Coronary artery (tissue), 2 donors: ENCODE measurements around the gene SLC13A5.

ENCODE experiments used
- DNase-seq: peaks from one replicate; pipeline ENCODE4 v3.0.0-alpha.2; 2017; ENCODE audit warnings: low spot score
- H3K27ac ChIP-seq, 2 donors: fragments of 200-600 bp; sonication (generic); one replicate each; pipeline ENCODE4 v1.5.1; 2016 to 2019
- H3K4me3 ChIP-seq: fragments of 200-600 bp; sonication (generic); 2 replicates; pipeline ENCODE4 v1.5.1; 2016; ENCODE audit warnings: mild to moderate bottlenecking, moderate library complexity
- TF ChIP-seq, protein P1 (sequence below): fragments of 200-600 bp; sonication (generic); IDR thresholded peaks from one replicate; pipeline ENCODE4 v1.5.1; 2019; ENCODE audit warnings: antibody characterized with exemption

The SLC13A5 gene

DNA sequence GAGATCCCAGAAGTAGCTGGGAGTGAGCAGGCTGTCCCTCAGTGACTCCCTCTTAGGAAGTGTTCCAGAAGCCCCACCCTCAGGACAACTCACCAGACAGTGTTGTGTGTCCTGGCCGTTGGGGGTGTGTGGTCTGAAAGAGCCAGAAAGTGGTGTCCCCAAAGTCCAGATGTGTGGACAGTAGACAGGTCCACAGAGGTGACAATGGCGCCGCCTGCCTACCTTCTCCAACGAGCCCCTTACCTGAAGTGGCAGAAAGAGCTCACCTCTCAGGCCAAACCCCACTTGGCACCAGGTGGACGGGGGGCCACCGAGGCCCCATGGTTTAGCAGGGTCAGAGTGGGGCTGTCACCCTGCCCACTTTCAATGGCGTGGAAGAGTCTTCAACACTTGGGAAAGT lies 41.7 kb downstream of the SLC13A5 start:
- Histone ChIP-seq H3K27ac (no peak overlapping the region), H3K4me3 (no peak overlapping the region)
- no peak for DNase-seq
- TF ChIP-seq, protein P1, sequence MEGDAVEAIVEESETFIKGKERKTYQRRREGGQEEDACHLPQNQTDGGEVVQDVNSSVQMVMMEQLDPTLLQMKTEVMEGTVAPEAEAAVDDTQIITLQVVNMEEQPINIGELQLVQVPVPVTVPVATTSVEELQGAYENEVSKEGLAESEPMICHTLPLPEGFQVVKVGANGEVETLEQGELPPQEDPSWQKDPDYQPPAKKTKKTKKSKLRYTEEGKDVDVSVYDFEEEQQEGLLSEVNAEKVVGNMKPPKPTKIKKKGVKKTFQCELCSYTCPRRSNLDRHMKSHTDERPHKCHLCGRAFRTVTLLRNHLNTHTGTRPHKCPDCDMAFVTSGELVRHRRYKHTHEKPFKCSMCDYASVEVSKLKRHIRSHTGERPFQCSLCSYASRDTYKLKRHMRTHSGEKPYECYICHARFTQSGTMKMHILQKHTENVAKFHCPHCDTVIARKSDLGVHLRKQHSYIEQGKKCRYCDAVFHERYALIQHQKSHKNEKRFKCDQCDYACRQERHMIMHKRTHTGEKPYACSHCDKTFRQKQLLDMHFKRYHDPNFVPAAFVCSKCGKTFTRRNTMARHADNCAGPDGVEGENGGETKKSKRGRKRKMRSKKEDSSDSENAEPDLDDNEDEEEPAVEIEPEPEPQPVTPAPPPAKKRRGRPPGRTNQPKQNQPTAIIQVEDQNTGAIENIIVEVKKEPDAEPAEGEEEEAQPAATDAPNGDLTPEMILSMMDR, result no peak

DNA sequence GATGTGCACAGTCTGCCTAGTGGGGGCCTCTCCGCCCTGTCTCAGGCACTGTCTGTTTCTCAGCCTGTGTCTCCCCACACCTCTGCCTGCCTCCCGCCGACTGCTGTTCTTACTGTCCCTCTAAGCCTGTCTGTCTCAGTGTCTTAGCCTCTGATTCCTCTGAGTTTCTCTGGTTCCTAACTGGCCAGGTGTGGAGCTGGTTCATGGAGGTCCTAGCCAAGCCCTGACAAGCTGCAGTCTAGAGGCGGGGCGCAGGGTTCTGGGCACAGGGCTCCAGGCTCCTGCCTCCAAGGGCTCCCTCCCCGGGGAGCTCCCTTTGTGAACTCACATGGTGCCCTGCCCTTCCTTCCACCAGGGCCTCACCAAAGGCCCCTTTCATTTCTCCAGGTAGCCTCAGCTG lies 42.2 kb downstream of the SLC13A5 start:
- DNase-seq, result no peak

DNA sequence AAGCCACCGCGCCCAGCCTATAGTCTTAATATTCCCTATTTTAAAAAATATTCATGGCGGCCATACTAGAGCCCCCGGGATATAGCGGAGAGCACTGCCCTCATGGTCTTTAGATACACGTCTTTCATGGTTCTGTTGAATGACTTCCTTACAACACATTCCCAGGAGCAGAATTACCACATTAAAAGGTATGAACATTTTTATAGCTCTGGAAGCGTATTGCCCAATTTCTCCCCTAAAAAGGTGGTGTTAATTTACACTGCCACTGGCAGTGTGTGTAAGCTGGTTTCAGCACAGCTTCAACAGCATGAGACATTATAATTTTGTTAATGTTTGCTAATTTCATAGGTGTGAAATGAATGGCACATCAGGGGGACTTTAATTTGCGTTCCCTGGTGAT lies 42.6 kb downstream of the SLC13A5 start:
- H3K4me3 ChIP-seq, result no peak overlapping the region
- DNase-seq, result no peak
- no peak overlapping the region for H3K27ac ChIP-seq
- TF ChIP-seq, protein P1, result no peak

More for the DNA sequence above, 42.2 kb downstream of the SLC13A5 start:
- TF ChIP-seq, protein P1, result no peak
- Histone ChIP-seq H3K27ac (no peak overlapping the region), H3K4me3 (no peak overlapping the region)

DNA sequence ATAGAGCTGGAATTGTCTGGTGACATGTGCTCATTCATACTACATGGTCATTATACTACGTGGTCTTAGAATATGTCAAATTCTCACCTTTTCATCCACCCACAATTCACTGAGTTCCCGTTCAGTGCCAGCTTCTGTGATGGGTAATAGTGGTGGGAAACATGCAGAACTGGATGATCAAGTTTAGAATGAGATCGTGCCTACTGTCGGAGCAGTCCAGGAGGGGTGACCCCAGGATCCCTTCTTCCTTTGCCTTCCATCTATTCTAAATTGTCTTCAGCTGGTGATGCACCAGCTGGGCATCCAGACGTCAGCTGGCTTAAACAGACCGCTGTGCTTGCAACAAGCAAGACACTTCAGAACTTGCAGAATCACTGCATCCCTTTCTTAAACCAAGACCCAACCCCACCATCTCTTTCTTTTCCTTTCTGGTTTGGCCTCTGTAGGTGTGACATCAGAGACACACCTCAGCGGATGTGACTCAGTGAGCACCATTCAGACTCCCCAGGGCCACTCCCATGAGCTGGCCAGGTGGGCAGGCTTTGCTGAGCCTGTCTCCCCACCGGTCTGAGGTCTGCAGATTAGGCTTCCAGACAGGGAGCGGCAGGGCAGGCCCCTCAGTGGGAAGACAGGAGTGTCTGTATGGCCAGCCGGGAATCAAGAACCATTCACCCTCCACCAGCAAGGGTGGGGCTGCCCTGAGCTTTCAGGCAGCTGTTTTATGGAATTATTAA lies 43.5 kb downstream of the SLC13A5 start:
- Histone ChIP-seq H3K4me3 (no peak overlapping the region), H3K27ac (no peak overlapping the region)
- DNase-seq, result no peak
- TF ChIP-seq, protein P1, result no peak

DNA sequence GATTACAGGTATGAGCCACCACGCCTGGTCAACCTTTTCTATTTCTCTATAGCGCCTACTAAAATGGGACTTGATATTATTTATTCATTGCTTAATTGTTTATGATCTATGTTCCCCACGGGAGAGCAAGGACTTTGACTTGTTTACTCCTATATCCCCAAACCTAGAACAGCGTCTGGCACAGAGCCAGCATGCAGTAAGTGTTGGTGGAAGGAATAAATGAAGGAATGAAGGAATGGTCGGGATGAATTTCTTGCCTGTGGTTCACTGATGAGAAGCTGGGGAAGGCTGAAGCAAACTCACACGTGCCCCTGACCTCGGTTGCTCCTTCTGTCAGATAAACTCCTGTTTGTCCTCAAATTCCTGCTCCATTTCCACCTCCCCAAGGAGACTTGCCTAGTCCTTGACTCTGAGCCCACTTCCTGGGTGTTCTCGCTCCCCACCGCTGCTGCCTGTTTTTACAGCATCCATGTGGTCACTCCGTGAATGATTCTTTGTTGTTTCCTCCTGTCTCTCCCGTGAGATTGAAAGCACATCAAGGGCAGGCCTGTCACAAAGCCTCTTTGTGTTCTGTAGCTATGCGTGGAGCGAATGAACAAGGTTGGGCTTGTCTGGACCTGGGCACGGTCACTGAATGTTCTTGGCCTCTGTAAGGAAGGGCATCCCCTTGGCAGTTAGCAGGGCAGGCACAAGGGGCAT lies 44.3 kb downstream of the SLC13A5 start:
- H3K27ac ChIP-seq, result no peak overlapping the region
- no peak for DNase-seq
- TF ChIP-seq, protein P1, result no peak

DNA sequence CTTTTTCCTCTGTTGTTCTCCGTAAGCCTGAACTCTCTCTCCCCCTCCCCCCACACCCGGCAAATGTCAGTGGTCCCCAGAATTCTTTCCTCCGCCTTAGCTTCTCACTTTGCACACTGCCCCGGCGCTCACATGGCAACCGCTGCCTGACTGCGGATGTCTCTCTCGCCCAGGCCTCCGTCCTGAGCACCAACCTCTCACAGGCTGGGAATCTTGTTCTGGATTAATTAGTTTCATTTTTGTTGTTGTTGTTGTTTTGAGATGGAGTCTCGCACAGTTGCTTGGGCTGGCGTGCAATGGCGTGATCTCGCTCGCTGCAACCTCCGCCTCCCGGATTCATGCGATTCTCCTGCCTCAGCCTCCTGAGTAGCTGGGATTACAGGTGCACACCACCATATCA lies 45.0 kb downstream of the SLC13A5 start:
- TF ChIP-seq, protein P1, result no peak
- no peak for DNase-seq
- no peak overlapping the region for H3K27ac ChIP-seq
- H3K4me3 ChIP-seq, result no peak overlapping the region

More for the DNA sequence above, 44.3 kb downstream of the SLC13A5 start:
- no peak overlapping the region for H3K4me3 ChIP-seq

DNA sequence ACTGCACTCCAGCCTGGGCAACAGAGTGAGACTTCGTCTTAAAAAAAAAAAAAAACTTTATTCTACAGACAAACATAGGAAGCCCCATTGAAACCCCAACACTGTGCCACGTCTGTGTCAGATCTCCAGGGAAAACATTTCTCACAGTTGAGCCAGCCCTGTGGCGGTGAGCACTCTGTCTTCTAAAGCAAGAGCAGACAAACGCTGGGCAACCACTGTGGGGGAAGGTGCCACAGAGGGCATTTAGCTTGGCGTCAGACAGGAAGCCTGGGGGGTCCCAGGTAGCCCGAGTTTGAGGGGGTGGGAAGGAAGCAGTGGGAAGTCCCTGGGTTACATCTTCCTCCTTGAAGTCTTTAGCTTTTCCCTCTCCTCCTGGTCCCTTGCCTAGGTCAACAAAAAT lies 45.7 kb downstream of the SLC13A5 start:
- Histone ChIP-seq H3K4me3 (no peak overlapping the region), H3K27ac (no peak overlapping the region)
- TF ChIP-seq, protein P1, result no peak
- no peak for DNase-seq
